Measurements from ENCODE around the gene ODF2L.
A peak's percentile ranks its signal among the peaks of the same experiment; 100 is the strongest.

Gene ODF2L

DNA sequence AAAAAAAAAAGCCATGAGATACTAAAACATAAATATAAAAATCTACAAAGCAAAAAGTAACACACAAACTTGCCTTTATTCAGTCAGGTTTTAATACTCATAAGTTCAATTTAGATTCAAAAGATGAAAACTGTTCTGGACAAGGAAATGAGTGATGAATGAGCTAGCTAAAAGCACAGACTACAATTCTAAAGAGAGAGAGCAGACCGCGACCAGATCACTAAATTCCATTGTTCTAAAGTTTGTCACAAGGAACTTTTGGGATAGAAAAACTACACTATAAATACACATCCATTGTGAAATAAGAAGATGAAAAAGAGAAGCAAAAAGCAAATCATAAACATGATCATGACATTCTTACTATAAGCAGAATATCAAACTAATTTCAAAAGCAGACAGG, 1.7 kb downstream of the ODF2L start:
- no peak overlapping the region for H3K4me3 ChIP-seq (ENCODE audit: severe bottlenecking)
- H3K9me3 ChIP-seq (ENCODE audit: severe bottlenecking): no peaks in the 10 kb centered on the region
- H3K27ac ChIP-seq (ENCODE audit: poor library complexity, severe bottlenecking): peak overlapping the region; percentile 60
- no peaks in the 10 kb centered on the region for H3K36me3 ChIP-seq (ENCODE audit: low read depth)
- no peak for ATAC-seq (ENCODE audit: low read depth)
- H3K27me3 ChIP-seq (ENCODE audit: insufficient read depth, poor library complexity, severe bottlenecking): no peaks in the 10 kb centered on the region
- no peak for DNase-seq (ENCODE audit: low spot score)
- H3K4me1 ChIP-seq (ENCODE audit: insufficient read depth, poor library complexity, severe bottlenecking): peaks cover 12% of the 10 kb centered on the region
- TF ChIP-seq, protein P1, sequence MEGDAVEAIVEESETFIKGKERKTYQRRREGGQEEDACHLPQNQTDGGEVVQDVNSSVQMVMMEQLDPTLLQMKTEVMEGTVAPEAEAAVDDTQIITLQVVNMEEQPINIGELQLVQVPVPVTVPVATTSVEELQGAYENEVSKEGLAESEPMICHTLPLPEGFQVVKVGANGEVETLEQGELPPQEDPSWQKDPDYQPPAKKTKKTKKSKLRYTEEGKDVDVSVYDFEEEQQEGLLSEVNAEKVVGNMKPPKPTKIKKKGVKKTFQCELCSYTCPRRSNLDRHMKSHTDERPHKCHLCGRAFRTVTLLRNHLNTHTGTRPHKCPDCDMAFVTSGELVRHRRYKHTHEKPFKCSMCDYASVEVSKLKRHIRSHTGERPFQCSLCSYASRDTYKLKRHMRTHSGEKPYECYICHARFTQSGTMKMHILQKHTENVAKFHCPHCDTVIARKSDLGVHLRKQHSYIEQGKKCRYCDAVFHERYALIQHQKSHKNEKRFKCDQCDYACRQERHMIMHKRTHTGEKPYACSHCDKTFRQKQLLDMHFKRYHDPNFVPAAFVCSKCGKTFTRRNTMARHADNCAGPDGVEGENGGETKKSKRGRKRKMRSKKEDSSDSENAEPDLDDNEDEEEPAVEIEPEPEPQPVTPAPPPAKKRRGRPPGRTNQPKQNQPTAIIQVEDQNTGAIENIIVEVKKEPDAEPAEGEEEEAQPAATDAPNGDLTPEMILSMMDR (IDR thresholded peaks at IDR 0.05; ENCODE audit: poor library complexity, severe bottlenecking): no peak

DNA sequence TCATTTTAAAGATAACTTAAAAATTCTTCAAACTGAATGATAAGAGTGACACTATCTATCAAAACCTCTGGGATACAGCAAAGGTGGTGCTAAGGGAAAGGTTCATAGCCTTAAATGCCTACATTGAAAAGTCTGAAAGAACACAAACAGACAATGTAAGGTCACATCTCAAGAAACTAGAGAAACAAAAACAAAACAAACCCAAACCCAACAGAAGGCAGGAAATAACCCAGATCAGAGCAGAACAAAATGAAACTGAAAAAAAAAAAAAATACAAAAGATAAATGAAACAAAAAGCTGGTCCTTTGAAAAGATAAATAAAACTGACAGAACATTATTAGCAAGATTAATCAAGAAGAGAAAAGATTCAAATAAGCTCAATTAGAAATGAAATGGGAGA, 6.8 kb downstream of the ODF2L start:
- H3K27me3 ChIP-seq (ENCODE audit: insufficient read depth, poor library complexity, severe bottlenecking): no peaks in the 10 kb centered on the region
- H3K36me3 ChIP-seq (ENCODE audit: low read depth): no peaks in the 10 kb centered on the region; the same call in 1 of the 2 replicates
- H3K9me3 ChIP-seq (ENCODE audit: severe bottlenecking): no peaks in the 10 kb centered on the region
- no peak for DNase-seq (ENCODE audit: low spot score)
- ATAC-seq (ENCODE audit: low read depth): no peak
- H3K27ac ChIP-seq (ENCODE audit: poor library complexity, severe bottlenecking): no peak overlapping the region
- H3K4me3 ChIP-seq (ENCODE audit: severe bottlenecking): no peak overlapping the region
- peaks cover 8% of the 10 kb centered on the region for H3K4me1 ChIP-seq (ENCODE audit: insufficient read depth, poor library complexity, severe bottlenecking)
- TF ChIP-seq, protein P1 (IDR thresholded peaks at IDR 0.05; ENCODE audit: poor library complexity, severe bottlenecking): no peak

DNA sequence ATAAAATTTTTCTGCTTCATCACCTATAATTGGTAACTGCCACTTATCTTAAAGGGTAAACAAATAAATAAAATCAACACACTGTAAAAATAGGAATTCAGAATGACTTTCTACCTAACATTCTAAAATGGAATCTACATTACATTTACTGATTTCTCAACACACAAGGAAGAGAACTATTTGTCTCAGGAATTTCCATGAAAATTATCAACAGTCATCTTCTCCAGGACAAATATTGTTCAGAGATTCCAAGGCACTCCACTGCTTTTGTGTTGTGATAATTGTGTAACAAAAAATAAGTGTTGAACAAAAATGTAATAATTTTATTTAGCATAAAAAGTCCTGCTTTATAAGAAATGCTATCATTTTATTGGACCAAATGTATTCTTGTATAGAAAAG, 7.3 kb downstream of the ODF2L start:
- no peaks in the 10 kb centered on the region for H3K9me3 ChIP-seq (ENCODE audit: severe bottlenecking)
- no peaks in the 10 kb centered on the region; the same call in 1 of the 2 replicates for H3K36me3 ChIP-seq (ENCODE audit: low read depth)
- no peak overlapping the region for H3K27ac ChIP-seq (ENCODE audit: poor library complexity, severe bottlenecking)
- H3K4me3 ChIP-seq (ENCODE audit: severe bottlenecking): no peak overlapping the region
- peaks cover 8% of the 10 kb centered on the region for H3K4me1 ChIP-seq (ENCODE audit: insufficient read depth, poor library complexity, severe bottlenecking)
- TF ChIP-seq, protein P1 (IDR thresholded peaks at IDR 0.05; ENCODE audit: poor library complexity, severe bottlenecking): no peak
- DNase-seq (ENCODE audit: low spot score): no peak
- no peaks in the 10 kb centered on the region for H3K27me3 ChIP-seq (ENCODE audit: insufficient read depth, poor library complexity, severe bottlenecking)
- no peak for ATAC-seq (ENCODE audit: low read depth)

DNA sequence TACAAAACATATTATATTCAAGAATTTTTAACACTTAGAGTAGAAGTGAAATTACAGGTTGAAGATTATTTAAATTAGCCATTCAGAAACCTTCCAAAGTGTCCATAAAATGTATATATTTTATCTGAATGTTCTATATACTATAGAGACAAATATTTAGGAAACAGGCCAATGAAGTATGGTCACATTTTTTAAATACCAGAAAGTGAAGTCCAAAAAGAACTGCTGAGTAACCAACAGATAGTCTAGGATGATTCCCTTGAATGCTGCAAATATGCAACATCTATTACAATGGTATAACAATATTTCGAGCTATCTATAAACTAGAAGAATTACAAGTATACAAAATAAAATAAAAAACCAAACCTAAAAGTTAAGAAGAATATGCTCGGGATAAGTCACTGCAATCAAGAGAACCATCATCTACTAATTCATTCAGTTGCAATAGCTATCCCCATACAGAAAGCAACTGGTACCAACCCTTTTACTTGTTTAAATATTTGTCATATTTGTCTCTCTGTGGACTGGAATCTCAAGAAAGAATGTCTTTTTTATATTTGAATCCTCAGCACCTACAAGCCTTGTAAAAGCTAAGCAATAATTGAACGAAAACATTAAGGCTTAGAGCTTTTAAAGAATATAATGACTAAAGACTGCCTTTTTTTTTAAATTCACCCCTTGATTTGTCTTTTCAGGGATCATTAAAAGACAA, 8.1 kb downstream of the ODF2L start:
- Histone ChIP-seq H3K27me3 (ENCODE audit: insufficient read depth, poor library complexity, severe bottlenecking) (no peaks in the 10 kb centered on the region), H3K9me3 (ENCODE audit: severe bottlenecking) (no peaks in the 10 kb centered on the region), H3K4me3 (ENCODE audit: severe bottlenecking) (no peak overlapping the region), H3K36me3 (ENCODE audit: low read depth) (peaks cover 3% of the 10 kb centered on the region; the same call in 1 of the 2 replicates), H3K27ac (ENCODE audit: poor library complexity, severe bottlenecking) (no peak overlapping the region), H3K4me1 (ENCODE audit: insufficient read depth, poor library complexity, severe bottlenecking) (peaks cover 4% of the 10 kb centered on the region)
- TF ChIP-seq, protein P1 (IDR thresholded peaks at IDR 0.05; ENCODE audit: poor library complexity, severe bottlenecking): no peak
- no peak for DNase-seq (ENCODE audit: low spot score)
- ATAC-seq (ENCODE audit: low read depth): no peak

- TF ChIP-seq, protein P1 (IDR thresholded peaks at IDR 0.05; ENCODE audit: poor library complexity, severe bottlenecking): no peak
- H3K27me3 ChIP-seq (ENCODE audit: insufficient read depth, poor library complexity, severe bottlenecking): no peaks in the 10 kb centered on the region
- peaks cover 36% of the 10 kb centered on the region for H3K36me3 ChIP-seq (ENCODE audit: low read depth)
- no peak overlapping the region for H3K4me3 ChIP-seq (ENCODE audit: severe bottlenecking)
- H3K9me3 ChIP-seq (ENCODE audit: severe bottlenecking): no peaks in the 10 kb centered on the region
- ATAC-seq (ENCODE audit: low read depth): no peak
- H3K27ac ChIP-seq (ENCODE audit: poor library complexity, severe bottlenecking): no peak overlapping the region
- no peak for DNase-seq (ENCODE audit: low spot score)
- H3K4me1 ChIP-seq (ENCODE audit: insufficient read depth, poor library complexity, severe bottlenecking): no peaks in the 10 kb centered on the region
Observed at GRCh38 chr1:86382878-86383277, 13.2 kb downstream of the ODF2L start.

Measured in RWPE2 (cell line).